ENCODE measurements around the gene NR2C2.
A peak's percentile ranks its signal among the peaks of the same experiment; 100 is the strongest.

The NR2C2 gene

GRCh38 chr3:14920536-14920935 is 26.8 kb upstream of the NR2C2 start:
- no peaks in the 10 kb centered on the region for H3K36me3 Mint-ChIP-seq (ENCODE audit: low read depth)
- peaks cover 12% of the 10 kb centered on the region for H3K4me1 Mint-ChIP-seq
- no peak for TF ChIP-seq CTCF (IDR thresholded peaks at IDR 0.05)
- H3K4me3 Mint-ChIP-seq, result no peak overlapping the region
- no peak overlapping the region for H3K27ac Mint-ChIP-seq
- DNase-seq, result no peak
- H3K9me3 Mint-ChIP-seq, result no peaks in the 10 kb centered on the region
- peaks cover 39% of the 10 kb centered on the region for H3K27me3 Mint-ChIP-seq (ENCODE audit: low read depth, poor library complexity)

- Mint-ChIP-seq H3K27ac (no peak overlapping the region), H3K27me3 (ENCODE audit: low read depth, poor library complexity) (peaks cover 40% of the 10 kb centered on the region), H3K4me3 (no peak overlapping the region), H3K9me3 (no peaks in the 10 kb centered on the region), H3K4me1 (peaks cover 15% of the 10 kb centered on the region), H3K36me3 (ENCODE audit: low read depth) (no peaks in the 10 kb centered on the region)
- peak; percentile 89 for DNase-seq
- peak; percentile 99 for TF ChIP-seq CTCF (IDR thresholded peaks at IDR 0.05)
Observed at GRCh38 chr3:14921034-14921616, 26.3 kb upstream of the NR2C2 start.

- Mint-ChIP-seq H3K27me3 (ENCODE audit: low read depth, poor library complexity) (peaks cover 37% of the 10 kb centered on the region), H3K4me3 (no peak overlapping the region), H3K36me3 (ENCODE audit: low read depth) (no peaks in the 10 kb centered on the region), H3K9me3 (no peaks in the 10 kb centered on the region), H3K27ac (no peak overlapping the region), H3K4me1 (peaks cover 17% of the 10 kb centered on the region)
- no peak for TF ChIP-seq CTCF (IDR thresholded peaks at IDR 0.05)
- DNase-seq, result no peak
Observed at GRCh38 chr3:14921811-14922705, 25.3 kb upstream of the NR2C2 start.

- Mint-ChIP-seq H3K4me1 (peaks cover 17% of the 10 kb centered on the region), H3K27ac (peak overlapping the region; percentile 32), H3K4me3 (no peak overlapping the region), H3K36me3 (ENCODE audit: low read depth) (no peaks in the 10 kb centered on the region), H3K27me3 (ENCODE audit: low read depth, poor library complexity) (peaks cover 30% of the 10 kb centered on the region), H3K9me3 (no peaks in the 10 kb centered on the region)
- no peak for TF ChIP-seq CTCF (IDR thresholded peaks at IDR 0.05)
- DNase-seq, result no peak
Observed at GRCh38 chr3:14922863-14923262, 24.5 kb upstream of the NR2C2 start.

- H3K4me1 Mint-ChIP-seq, result peaks cover 17% of the 10 kb centered on the region
- peak overlapping the region; percentile 32 for H3K27ac Mint-ChIP-seq
- no peak for TF ChIP-seq CTCF (IDR thresholded peaks at IDR 0.05)
- no peaks in the 10 kb centered on the region for H3K9me3 Mint-ChIP-seq
- no peaks in the 10 kb centered on the region for H3K36me3 Mint-ChIP-seq (ENCODE audit: low read depth)
- H3K4me3 Mint-ChIP-seq, result no peak overlapping the region
- H3K27me3 Mint-ChIP-seq (ENCODE audit: low read depth, poor library complexity), result peaks cover 26% of the 10 kb centered on the region
- DNase-seq, result no peak
Observed at GRCh38 chr3:14923476-14923875, 23.9 kb upstream of the NR2C2 start.

Measured in nephron progenitor cell (in vitro differentiated cells).